ENCODE data around the gene KRTAP29-1. TPM values are rescaled to one million over a fixed set of nuclear protein-coding genes. Genes with fewer than 3 reads are reported as not detected.
"Not testable (repeated sequence)": the region's sequence is repeated elsewhere in the genome, so short reads cannot be mapped to it uniquely, and the experiment has no call there.

Gene KRTAP29-1, protein sequence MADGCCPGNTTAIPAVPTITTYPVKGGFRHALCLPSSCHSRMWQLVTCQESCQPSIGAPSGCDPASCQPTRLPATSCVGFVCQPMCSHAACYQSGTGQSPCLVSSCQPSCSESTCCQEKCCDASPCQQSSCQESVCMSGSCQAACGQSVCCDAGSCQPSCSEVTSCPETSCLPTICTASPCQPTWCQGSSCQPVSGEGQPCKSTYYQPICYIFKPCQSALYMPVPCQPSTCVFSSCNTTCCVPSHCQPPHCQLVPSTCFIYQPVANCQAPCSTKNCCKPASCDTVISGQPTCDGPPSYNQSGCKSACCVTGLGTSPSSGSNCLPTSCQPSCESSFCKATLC
- polyA plus RNA-seq = not detected

DNA sequence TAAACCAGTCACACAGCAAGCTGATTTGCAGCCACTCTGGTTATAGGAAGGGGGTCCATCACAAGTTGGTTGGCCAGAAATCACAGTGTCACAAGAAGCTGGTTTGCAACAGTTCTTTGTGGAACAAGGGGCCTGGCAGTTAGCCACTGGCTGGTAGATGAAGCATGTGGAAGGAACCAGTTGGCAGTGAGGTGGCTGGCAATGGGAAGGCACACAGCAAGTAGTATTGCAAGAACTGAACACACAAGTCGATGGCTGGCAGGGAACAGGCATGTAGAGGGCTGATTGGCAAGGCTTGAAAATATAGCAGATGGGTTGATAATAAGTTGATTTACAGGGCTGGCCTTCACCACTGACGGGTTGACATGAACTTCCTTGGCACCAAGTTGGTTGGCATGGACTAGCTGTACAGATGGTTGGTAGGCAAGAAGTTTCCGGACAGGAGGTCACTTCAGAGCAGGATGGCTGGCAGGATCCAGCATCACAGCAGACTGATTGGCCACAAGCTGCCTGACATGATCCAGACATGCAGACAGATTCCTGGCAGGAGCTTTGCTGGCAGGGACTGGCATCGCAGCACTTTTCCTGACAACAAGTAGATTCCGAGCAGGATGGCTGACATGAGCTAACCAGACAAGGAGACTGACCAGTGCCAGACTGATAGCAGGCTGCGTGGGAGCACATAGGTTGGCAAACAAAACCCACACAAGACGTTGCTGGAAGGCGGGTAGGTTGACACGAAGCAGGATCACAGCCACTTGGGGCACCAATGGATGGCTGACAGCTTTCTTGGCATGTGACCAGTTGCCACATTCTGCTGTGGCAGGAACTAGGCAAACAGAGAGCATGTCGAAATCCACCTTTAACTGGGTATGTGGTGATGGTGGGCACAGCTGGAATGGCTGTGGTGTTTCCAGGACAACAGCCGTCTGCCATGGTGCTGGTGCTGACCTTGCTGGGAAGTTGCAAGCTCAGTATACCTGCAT is at the start of gene KRTAP29-1:
Gene KRTAP29-1, minus strand, starts transcription at position 936 of the 986 bp plus-strand sequence. Its CDS starts 0 bp downstream, at position 936.
- no peak within 1 kb of the TSS for H3K27ac ChIP-seq (ENCODE audit: low read depth, low read length)
- WGBS, 3 donors = 55 to 63% (median 59%) methylated on average over 11 of the region's 11 CpGs

DNA sequence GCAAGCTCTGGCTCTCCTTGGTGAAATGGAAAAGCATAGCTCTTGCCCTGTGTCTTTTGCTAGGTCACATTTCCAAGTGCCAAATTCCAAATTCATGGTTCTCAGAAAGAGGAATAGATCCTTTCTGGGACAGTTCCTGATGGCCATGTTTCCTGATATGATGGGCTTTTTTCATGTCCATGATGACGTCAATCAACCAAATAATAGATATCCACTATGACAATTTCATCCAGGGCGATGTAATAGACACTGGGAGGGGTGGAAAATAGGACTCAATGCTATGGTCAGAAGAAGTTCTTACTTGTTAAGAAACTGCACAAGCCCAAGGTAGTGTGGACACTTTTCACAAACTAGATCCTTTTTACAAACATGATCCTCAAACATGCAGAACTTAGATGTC is 48.5 kb upstream of the KRTAP29-1 start:
- WGBS, 3 donors = 70 to 95% (median 93%) methylated on average over 2 of the region's 2 CpGs

DNA sequence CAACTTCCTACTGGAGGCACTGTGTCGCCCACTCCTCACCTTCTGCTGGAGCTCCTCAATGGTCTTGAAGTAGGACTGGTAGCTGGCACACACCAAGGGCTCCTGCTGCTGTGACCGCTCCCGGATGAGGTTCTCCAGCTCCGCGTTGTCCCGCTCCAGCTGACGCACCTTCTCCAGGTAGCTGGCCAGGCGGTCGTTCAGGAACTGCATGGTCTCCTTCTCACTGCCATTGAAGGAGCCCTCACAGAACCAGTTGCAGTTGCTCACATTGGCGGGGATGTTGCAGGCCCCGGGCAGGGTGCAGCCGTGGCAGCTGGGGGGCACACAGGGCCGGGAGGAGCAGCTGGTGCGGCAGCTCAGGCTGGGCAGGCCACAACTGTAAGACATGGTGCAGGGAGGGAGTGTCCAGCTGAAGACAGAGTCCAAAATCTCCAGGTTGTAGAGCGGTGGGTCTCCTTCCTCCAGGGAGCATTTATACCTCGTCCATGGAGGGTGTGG is 47.8 kb upstream of the KRTAP29-1 start, which contains the start of gene KRT33A:
Gene KRT33A, minus strand, starts transcription at position 448 of the 498 bp plus-strand sequence. Its CDS starts 61 bp downstream, at position 387.
- 79 to 92% (median 91%) methylated on average over 14 to 16 of the region's 16 CpGs for WGBS, 3 donors
- not testable (repeated sequence) for H3K27ac ChIP-seq (ENCODE audit: low read depth, low read length)

More for the DNA sequence above, 48.5 kb upstream of the KRTAP29-1 start:
- no peak overlapping the region for H3K27ac ChIP-seq (ENCODE audit: low read depth, low read length)

DNA sequence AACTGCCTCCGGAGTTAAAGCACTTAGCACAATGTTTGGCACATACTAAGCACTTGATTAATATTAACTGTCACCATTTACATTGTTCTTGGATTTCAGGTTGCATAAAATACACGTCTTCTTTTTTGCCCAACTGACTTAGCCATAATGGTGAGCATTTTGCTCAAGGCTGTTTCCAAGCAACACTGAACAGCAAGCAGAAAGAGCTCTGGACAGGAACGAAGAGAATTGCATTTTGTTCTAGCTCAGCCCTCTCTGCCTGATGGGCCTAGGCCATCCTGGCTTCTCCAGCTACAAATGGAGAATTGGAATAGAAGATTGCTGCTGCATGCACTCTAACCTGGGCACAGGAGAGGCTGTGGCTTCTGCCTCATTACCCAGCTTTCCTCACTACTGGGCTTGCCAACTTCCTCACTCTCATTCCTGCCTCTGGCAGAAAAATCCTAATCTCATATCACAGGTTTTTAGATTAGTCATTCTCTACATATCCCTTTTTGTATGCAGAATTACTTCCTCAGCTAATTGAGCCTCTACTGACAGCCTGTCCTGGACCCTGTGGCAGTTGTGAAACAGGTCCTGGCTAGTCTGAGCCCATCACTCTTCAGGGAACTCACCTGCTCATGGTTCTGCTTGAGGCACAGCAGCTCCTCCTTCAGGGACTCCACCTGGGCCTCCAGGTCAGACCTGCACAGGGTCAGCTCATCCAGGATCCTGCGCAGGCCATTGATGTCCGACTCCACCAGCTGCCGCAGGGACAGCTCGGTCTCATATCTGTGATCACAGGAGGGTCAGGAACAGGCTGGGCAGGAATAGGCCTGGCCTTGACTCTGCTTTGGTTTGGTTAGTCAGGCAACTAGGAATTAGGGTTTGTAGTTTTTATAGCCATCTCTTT is 45.5 kb upstream of the KRTAP29-1 start:
- 74 to 88% (median 83%) methylated on average over 7 of the region's 7 CpGs for WGBS, 3 donors
- H3K27ac ChIP-seq (ENCODE audit: low read depth, low read length) = no peak overlapping the region

DNA sequence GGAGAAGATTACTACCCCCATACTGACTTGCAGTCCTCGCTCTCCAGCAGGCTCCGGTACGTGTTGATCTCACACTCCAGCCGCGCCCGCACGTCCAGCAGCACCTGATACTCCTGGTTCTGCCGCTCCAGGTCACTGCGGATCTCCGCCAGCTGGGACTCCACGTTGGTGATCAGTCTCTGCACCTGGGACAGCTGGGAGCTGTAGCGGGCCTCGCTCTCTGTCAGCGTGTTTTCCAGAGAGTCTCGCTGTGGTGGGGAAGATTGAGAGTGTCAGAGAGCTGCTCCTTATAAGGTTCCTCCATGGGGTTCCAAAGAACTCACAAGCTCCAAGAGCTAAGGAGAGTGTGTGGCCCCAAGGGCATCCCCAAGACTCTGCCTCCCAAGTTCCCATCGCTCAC is 43.8 kb upstream of the KRTAP29-1 start:
- 86 to 93% (median 90%) methylated on average over 16 of the region's 16 CpGs for WGBS, 3 donors

DNA sequence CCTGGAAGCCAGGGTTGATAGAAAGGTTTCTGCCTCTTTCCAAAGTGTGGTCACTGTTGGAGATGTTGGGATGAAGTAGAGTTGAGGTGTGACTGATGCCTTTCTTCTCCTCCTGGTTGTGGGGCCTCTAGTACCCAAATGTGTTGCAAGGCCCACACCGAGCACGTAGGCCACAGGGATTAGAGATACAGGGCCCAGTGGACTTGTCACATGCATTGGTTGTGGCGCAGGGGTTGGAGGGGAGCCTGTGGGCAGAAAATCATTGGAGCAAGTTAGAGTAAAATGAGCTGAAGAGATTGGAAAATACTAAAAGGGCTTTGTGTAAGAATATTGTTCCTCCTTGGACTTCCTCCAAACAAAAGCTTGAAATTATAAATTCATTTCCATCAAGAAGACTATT is 43.3 kb upstream of the KRTAP29-1 start:
- H3K27ac ChIP-seq (ENCODE audit: low read depth, low read length) = no peak overlapping the region
- WGBS, 3 donors = 86 to 87% (median 86%) methylated on average over 3 of the region's 3 CpGs

More for the DNA sequence above, 43.8 kb upstream of the KRTAP29-1 start:
- H3K27ac ChIP-seq (ENCODE audit: low read depth, low read length) = not testable (repeated sequence)

DNA sequence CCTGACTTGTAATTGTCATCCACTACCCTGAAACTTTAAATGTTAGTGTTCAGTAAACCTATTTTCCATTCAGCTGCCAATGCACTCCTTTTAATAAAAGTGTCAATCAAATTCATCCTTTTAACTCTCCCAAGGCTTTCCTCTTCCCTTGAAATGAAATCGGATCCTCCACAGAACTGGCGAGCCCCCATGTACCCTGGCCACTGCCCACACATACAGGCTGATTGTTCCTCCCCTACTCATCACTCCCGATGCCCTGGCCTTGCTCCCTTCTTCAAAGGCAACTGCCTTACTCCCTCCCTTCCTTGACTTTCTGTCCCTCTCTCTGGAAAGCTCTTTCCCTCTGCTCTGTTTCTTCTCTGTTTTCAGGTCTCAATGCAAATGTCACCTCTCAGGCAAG is 40.4 kb upstream of the KRTAP29-1 start:
- WGBS, 3 donors = 76 to 85% (median 76%) methylated on average over 3 of the region's 3 CpGs

DNA sequence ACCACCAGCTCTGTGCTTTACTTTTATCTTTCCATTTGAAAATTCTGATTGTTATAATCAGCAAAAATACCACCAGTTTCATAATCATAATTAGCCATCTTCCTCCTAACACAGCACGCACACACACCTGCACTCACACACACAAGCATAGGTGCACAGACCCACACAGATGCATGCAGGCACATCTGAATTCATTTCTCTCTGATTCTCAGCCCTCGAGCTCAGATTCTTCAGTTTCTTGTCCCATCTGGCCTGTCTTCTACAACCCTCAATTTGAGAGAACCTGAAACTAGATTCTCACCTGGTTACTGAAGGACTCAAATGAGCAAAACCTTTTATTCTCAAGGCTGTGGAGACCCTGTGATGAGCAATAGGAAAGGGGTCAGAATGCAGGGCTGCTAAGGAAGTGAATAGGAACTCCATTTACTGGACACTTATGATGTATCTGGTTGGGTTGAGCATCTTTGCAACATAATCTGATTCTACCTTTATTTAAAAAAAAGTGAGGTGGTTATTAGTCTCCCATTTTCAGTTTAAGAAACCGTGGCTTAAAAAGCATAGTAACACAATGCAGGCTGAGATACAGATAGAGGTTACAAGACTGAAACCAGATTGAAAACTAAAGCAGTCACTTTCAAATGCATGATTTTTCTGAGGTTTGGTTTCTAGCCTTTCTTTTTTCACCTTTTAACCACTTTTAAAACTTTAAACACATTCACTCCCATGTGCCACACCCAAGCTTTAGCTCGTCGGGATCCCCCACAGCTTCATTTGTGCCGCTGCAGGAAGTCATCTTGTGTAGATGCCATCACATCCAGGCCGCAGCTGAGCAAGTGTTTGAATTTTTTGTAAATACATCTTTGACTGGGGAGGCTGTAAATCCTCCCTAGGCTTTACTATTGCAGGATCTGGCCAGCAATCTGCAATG is 38.5 kb upstream of the KRTAP29-1 start:
- H3K27ac ChIP-seq (ENCODE audit: low read depth, low read length) = no peak overlapping the region
- 69 to 79% (median 72%) methylated on average over 7 of the region's 7 CpGs for WGBS, 3 donors

More for the DNA sequence above, 40.4 kb upstream of the KRTAP29-1 start:
- no peak overlapping the region for H3K27ac ChIP-seq (ENCODE audit: low read depth, low read length)

DNA sequence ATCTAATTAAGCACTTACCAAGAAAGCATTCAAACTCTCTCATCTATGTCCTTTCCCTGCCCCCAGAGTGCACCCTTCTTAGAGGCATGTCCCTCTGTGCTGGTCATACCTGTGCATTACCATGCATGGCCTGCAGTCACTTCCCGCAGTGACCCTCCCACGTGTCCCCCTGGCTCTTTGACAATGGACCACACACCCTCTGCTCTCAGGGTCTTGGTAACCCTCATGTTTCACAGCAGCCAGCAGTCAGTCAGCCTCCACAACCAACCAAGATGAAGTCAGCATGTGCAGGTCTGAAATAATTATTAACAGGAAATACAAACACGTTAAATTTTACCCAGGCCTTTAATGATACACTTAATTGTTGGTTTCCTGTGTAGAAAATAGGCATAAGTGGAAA is 37.8 kb upstream of the KRTAP29-1 start:
- WGBS, 3 donors = 21 to 55% (median 46%) methylated on average over 3 of the region's 3 CpGs
- no peak overlapping the region for H3K27ac ChIP-seq (ENCODE audit: low read depth, low read length)

DNA sequence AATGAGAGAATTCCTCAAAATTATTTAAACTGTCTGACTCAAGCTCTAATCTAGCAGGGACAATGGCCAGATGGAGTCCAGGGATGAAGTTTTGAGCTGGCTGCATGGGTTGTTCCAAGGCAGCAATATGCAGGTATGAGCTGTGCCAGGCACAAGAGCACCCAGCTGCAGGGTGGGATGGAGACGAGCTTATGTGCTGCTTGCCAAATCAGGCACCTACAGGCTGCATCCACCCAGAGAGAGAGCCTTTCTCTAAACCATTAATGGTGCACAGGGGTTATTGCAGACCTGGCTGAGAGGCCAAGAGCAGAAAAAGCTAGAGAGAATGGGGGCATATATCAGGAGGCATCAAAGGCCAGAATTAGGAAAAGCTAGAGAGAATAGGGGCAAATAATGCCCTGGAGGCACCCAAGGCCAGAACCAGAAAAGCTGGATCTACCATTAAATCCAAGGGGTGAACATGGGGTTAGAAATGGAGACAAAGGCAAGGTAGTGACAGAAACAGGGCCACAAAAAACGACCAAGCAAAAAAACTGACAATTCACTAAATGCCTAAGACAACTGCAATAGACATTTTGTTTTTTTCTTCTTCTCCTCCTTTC is 37.0 kb upstream of the KRTAP29-1 start:
- 40 to 70% (median 64%) methylated on average over 2 of the region's 2 CpGs for WGBS, 3 donors
- H3K27ac ChIP-seq (ENCODE audit: low read depth, low read length) = no peak overlapping the region

DNA sequence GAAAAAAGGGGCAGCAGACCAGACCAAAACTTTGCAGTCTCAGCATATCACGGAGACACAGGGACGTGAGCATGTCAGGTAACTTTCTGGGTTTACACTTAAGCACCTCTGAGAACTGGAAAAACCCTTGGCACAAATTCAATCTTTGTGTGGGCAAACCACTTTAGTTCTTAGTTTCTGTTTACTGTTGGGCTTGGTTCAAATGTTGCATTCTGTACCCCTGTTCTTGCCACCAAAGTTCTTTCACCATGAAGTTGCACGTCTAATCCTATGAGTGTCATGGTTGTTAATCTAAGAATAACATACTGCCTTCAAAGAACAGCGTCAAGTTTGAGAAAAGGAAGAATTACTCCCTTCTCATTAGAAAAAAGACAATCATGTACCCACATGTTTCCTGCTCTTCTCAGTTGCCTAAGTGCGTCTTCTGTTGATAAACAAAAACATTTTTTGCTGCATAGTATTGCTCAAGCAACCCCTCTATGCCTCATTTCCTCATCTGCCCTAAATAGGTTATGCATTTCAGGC is 36.4 kb upstream of the KRTAP29-1 start:
- no peak overlapping the region for H3K27ac ChIP-seq (ENCODE audit: low read depth, low read length)
- WGBS, 3 donors = 32 to 54% (median 38%) methylated on average over 5 of the region's 5 CpGs

DNA sequence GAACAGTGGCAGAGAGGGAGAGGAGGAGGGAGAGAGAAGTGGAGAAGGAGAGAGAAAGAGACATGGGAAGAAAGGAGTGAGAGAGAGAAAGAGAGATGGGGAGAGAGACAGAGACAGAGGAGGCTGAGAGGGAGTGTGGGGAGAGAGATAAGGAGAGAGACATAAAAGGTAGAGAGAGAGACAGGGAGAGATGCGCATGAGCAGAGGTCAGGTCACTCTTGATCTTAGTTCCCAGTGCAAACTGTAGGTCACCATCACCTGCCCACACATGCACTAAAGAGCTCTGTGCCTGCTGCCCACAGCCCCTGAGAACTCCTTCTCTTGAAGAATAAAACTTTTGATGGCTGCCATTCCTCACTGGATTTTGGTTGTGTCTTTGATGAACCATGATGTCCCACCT is 33.1 kb upstream of the KRTAP29-1 start:
- WGBS, 3 donors = 100% methylated on average over 1 of the region's 1 CpG
- H3K27ac ChIP-seq (ENCODE audit: low read depth, low read length) = no peak overlapping the region

DNA sequence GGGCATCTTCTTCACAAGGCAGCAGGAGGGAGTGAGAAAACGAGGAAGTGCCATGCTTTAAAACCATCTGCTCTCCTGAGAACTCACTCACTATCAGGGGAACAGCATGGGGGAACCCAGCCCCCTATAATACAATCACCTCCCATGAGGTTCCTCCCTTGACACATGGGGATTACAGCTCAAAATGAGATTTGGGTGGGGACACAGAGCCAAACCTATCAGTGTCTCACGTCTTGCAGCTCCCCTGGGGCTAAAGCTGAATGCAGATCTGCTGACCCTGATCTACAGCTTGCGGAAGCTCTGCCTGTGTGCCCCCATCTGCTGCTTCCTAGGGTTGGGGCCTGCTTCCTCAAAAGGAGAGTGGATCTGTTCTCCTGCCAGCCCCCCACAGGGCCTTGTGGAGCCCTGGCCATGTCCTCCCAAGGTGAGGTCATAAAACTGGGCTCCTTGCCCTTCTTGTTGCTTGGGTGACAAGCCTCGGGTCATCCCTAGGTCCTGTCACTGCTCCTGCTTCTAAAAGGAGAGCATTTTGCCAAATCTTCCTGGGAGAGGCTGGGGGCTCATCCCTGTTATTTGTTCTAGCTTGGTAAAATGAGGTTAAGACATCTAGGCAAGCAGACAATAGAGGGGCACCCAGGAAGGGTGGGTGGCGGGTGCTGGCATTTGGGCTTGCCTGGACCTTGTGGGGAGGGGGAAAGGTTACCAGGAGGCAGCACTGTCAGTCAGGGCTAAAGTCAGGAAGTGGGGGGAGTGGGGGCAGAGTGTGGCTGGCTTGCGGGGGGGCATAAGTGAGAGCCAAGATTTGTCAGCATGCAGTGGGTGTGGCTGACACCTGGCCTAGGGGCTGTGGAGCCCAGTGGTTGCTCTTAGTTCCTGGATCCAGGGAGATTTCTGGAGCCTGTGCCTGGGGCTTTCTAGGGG is 32.0 kb upstream of the KRTAP29-1 start:
- H3K27ac ChIP-seq (ENCODE audit: low read depth, low read length) = no peak overlapping the region
- 63 to 71% (median 70%) methylated on average over 6 of the region's 6 CpGs for WGBS, 3 donors

DNA sequence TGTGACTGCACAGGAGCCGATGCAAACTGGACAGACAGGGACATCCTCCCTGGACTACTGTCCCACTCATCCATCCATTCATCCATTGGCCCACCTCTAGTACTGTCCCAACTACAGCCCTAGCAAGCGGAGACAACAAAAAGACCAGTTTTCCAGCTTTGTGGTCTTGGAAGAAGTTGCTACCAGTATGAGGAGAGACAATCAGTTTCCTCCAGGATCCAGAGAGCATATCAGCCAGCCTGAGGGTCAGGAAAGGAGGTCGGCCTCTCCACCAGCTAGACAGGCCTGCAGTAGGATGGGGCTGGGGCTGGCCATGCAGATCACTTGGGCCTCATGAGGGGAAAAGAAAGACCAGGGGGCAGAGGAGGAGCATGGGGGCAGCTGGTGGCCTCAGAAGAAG is 31.2 kb upstream of the KRTAP29-1 start:
- WGBS, 3 donors = 89 to 97% (median 96%) methylated on average over 3 of the region's 3 CpGs
- no peak overlapping the region for H3K27ac ChIP-seq (ENCODE audit: low read depth, low read length)

DNA sequence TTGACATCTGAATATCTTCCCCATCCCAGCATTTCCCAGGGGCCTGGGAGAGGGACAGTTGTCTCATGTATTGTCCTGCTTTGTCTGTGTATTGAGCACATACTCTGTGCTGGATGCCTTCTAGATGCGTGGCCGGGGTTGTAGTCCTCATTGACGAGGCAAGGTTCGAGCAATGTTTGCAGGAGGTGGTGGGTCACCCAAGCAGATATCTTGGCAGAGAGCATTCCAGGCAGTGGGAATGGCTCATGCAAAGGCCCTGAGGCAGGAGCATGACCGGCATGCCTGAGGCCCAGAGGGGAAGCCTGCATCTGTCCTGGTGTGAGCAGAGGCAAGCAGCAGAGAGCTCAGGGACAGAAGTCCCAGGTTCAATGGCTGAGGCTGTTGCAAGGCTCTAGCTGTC is 30.4 kb upstream of the KRTAP29-1 start:
- 89 to 99% (median 98%) methylated on average over 5 of the region's 5 CpGs for WGBS, 3 donors
- H3K27ac ChIP-seq (ENCODE audit: low read depth, low read length) = no peak overlapping the region
